Mononuclear cell (primary cell): ENCODE results near the gene ZNF827. TPM values are rescaled to one million over a fixed set of nuclear protein-coding genes. Genes with fewer than 3 reads are reported as not detected.

ENCODE experiments used
- H3K27me3 ChIP-seq: 2 replicates; pipeline ENCODE4 v1.6.0; 2011; ENCODE audit warnings: low read length, control low read depth; ENCODE audit not compliant: insufficient read depth
- H3K4me1 ChIP-seq: 2 replicates; pipeline ENCODE4 v1.5.1; 2011; ENCODE audit warnings: mild to moderate bottlenecking, low read length, control low read depth; ENCODE audit not compliant: insufficient read depth
- H3K4me3 ChIP-seq: 2 replicates; pipeline ENCODE4 v1.5.1; 2011; ENCODE audit warnings: mild to moderate bottlenecking, low read length, moderate library complexity
- H3K9me3 ChIP-seq: 2 replicates; pipeline ENCODE4 v1.5.1; 2011; ENCODE audit warnings: low read depth, mild to moderate bottlenecking, control low read depth, low read length
- total RNA-seq: library from RNA; depleted of rRNA; stranded (reverse); fragments of >200 nt; gene quantifications from one replicate; pipeline ENCODE4 v1.2.3, GENCODE V29; 2012

The ZNF827 gene
- total RNA-seq, 1 donor: 14.0 TPM

DNA sequence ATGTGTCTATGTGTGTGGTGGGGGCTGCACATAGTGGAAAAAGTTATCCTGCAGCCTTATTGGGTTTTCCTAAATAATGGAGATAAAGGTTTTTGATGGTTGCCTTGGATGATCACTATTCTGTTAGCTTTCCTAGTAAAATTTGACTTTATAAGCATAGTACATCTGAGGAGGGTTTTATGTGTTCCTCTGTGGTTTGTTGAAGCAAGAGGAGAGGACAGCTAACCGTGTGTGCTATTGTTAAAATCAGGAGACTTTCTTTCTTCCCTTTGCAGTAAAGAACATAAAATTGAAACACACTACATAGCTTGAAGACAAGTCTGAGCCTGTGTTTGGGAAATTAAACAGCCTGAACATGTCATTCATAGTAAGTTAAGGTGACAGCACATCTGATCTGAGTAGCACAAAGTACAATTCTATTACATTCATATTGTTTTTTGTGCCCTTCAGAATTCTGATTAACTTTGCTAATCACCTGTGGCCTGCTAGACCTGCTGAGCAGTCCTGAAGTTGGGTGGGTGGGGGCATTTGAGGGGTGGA, 221.9 kb downstream of the ZNF827 start:
- Histone ChIP-seq H3K4me1 (peaks cover 6% of the 10 kb centered on the region), H3K9me3 (no peaks in the 10 kb centered on the region), H3K27me3 (peaks cover 7% of the 10 kb centered on the region), H3K4me3 (no peak overlapping the region)

DNA sequence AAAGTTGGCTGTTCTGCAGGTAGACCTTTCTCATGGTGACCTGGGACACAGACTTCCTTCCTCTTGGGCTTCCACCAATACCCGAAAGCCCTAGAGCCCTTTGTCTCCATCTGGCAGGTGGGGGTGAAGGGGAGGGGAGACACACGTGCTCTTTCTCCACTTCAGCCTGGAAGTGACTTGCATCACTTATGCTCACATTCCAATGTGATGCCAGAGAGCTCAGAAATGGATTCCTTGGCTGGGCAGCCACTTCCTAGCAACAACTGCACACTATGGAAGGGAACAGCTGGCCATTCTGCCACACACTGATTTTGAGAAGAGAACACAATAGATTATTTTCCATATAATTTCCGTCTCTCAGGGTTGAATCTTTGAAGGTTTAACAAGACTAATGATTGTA, 222.4 kb downstream of the ZNF827 start:
- peaks cover 5% of the 10 kb centered on the region for H3K9me3 ChIP-seq
- H3K27me3 ChIP-seq: peaks cover 7% of the 10 kb centered on the region
- H3K4me1 ChIP-seq: peaks cover 6% of the 10 kb centered on the region
- H3K4me3 ChIP-seq: no peak overlapping the region

DNA sequence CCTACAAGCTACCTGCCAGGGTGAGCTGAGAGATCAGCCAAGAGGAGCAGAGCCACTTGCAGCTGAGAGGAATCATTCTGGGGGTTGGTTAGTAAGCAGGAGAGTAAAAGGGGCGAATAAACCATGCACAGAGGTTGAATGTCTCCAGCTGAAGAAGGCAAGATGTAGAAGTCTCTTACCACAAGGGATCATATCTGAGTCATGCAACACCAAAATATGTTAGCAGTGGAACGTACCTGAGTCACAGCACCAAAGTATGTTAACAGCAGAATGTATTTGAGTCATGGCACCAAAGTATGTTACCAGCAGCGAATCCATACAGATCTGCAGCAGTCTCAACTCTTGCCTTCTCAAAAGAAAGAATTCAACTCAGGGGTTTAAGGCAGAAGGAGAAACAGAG, 228.8 kb downstream of the ZNF827 start:
- H3K27me3 ChIP-seq: no peaks in the 10 kb centered on the region
- no peaks in the 10 kb centered on the region for H3K4me1 ChIP-seq
- peaks cover 6% of the 10 kb centered on the region for H3K9me3 ChIP-seq
- no peak overlapping the region for H3K4me3 ChIP-seq

DNA sequence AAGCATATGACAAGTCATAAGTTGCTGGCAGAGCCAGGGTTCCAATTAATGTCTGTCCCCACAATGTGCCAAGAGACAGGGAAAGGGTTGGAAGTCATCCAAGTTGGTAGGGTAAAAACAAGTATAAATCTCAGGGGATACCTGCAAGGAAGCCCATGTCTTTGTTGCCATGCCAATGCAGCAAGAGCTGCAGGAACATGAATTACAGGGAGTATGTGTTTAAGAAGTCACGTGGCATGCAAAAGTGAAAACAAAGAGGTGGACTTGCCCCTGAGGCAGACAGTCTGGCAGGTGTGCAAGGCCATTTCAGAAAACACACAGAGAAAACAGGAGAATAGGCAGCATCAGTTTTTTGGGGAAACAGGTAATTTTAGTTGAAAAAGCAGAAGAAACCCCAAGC, 229.3 kb downstream of the ZNF827 start:
- H3K27me3 ChIP-seq: no peaks in the 10 kb centered on the region
- no peak overlapping the region for H3K4me3 ChIP-seq
- H3K4me1 ChIP-seq: no peaks in the 10 kb centered on the region

More for the DNA sequence above, 229.3 kb downstream of the ZNF827 start:
- H3K9me3 ChIP-seq: peaks cover 6% of the 10 kb centered on the region

Other genes starting within 250 kb of the ZNF827 start
- gene LSM6, start 236.9 kb upstream of the ZNF827 start, total RNA-seq: 30.9 TPM